ENCODE data around the gene ASGR1.
A peak's percentile ranks its signal among the peaks of the same experiment; 100 is the strongest.

Gene ASGR1

GRCh38 chr17:7216242-7217112, 37.3 kb upstream of the ASGR1 start:
- no peak for DNase-seq

DNA sequence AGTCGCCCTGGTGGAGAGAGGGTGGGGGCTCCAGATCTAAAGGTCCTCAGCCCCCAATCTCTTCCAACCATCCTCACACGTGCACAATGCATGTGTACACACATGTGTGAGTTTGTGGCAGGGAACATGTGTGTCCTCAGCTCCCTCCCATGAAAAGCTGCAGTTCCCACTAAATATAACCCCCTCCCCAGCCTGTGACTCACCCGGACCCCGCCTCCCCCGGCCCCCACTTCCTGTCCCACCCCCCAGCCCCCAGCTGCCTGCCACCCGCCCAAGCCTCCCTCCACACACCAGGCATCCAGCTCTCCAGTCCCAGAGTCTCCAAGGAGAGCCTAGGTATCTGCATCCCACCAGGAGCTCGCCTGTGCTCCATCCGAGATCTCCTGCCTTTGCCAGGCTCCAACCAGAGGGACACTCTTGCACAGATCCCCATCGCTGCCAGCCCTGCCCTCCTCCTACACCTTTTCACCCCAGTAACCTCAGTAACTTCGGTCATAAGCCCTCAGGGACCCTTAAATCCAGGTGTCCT, 36.5 kb upstream of the ASGR1 start:
- no peak for DNase-seq

DNA sequence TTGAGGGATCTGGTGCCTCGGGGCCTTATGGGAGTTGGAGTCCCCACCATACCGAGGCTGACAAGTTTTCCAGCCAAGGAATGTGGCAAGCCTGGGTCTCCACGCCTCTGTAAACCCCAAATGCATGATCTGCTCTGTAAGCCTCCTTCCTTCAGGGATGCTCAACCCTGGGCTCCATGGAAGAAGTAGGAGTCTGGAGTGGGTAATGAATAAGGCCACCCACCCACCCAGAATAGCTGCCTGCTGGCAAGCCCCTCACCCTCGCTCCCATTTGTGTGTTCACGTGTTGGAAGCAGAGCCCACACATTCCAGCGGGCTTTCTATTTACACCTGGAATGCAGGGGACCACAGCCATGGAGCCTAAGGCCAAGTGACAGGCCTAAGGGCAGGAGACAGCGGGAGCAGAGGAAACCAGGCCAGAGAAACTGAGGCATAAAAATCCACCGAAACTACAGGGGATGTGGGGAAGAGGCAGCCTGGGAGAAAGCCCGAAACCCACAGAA, 36.0 kb upstream of the ASGR1 start:
- DNase-seq = no peak

DNA sequence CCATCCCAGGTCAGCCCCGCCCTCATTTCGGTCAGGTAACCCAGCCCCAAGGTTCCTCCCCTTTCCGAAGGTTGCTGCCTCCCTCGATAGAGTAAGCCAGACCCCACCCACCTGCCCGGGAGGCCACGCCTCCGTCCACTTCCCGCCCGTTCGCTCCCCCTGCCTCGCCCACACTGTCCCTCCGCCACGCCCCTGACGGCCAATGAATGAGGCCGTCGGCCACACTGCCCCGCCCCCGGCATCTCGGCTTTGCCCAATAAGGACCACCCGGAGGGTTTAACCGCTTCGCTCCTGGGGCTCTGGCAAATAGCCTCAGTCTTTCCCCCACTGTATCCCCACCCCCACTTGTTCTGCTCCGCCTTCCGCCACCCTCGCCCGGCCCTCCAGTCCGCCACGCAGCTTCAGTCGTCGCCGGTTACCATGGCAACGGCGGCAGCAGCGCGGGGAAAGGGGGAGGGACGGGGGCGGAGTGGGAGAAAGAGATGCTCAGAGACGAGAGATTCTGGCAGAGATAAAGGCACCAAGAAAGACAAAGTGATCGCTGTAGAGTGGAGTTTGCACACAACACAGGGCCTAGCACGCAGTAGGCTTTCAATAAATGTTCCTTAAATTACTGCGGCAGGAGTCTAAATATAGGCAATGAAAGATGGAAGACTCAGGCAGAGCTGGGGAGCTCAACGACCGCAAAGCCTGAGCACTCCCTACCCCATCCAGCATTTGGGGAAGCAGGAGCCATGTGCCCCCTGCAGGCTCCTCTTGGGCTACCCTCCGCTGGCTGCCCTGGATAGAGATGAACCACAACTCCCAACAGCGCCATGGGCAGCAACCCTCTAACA, 35.3 kb upstream of the ASGR1 start:
- peak; percentile 100 for DNase-seq

- DNase-seq = no peak
These were observed 34.7 kb upstream of the ASGR1 start for GRCh38 chr17:7213895-7214299.

GRCh38 chr17:7211491-7212273, 32.5 kb upstream of the ASGR1 start:
- no peak for DNase-seq

DNA sequence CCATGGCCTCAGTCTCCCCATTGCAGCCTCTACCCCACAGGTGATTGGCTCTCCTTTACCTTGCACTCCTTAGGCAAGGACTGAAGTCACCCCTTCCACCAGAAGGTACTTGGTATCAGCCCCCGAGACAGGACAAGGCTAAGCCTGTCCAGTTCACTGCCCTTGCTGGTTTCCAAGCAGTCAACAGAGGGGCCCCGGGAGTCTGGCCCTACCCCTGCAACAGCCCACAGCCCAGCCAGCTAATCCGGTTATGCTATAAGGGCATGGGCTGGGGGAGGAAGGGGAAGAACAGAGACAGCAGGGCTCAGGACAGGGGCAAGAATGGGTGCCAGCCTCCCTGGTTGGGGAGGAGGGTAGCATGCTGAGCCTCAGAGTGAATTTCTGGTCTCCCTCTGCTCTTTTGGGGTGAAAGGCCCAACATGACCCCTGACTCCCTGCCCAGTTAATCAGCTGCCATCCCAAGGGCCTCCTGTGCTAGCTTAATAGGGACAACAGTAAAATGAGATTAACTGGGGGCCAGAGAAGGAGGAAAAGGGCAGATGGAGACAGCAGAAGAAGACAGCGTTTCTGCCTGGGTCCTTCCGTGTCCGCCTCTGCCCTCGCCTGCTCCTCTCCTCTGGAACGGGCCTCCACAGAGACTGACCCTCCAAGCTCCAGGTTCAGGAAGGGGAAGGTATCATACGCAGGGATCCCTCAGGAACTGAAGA, 29.7 kb upstream of the ASGR1 start:
- no peak for DNase-seq

GRCh38 chr17:7208027-7208571, 28.9 kb upstream of the ASGR1 start:
- no peak for DNase-seq

- no peak for DNase-seq
These were observed 28.2 kb upstream of the ASGR1 start for GRCh38 chr17:7207120-7208001.

- DNase-seq = no peak
These were observed 26.4 kb upstream of the ASGR1 start for GRCh38 chr17:7205561-7205960.

DNA sequence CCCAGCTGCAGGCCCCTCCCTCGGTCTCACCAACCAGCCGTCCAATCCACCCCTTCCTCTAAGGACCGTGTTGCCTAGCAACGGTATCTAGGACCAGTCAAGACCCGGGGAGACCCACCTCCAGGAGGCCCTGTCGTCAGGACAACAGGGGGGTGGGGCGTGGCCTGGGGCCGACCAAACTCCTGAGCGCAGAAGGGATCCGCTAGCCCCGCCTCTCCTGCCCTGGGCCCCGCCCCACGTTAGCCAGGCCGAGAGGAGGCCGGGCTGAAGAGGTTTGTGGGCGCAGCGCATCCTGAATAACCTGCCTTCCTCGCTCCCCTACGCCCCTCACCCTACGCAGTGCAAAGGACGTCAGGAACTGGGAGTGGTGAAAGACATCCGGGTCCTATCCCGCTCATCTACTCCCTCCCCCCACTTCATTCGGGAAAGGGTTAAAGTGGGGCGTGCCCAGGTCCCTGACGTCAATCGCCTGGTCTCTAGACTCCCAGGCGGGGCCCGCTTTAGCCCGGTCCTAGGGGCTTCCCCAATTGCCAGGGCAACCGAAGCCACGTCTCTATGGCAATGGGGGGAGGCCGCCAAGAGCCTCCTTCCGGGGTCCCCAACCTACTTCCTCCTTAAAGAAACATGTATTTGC, 25.8 kb upstream of the ASGR1 start:
- peak; percentile 91 to 95 for DNase-seq

DNA sequence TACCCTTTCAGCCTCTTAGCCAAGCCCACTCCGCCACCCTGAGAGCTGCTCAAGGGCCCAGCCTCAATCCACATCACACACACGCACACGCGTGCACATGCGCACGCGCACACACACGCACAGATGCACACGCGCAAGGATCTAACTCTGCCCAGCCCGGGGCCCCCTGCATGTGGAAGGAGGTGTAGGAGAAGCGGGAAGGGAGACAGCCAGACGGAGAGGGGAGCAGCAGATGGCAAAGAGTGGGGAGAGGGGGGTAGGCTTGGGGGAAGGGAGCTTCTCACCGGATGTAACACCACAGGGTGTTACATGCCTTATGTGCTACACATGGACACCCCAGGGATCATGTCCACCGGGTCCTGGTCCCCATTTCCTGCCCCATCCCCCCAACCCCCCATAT, 25.2 kb upstream of the ASGR1 start:
- no peak for DNase-seq

GRCh38 chr17:7203391-7203790, 24.2 kb upstream of the ASGR1 start:
- no peak for DNase-seq

- no peak for DNase-seq
These were observed 17.7 kb upstream of the ASGR1 start for GRCh38 chr17:7196651-7197401.

DNA sequence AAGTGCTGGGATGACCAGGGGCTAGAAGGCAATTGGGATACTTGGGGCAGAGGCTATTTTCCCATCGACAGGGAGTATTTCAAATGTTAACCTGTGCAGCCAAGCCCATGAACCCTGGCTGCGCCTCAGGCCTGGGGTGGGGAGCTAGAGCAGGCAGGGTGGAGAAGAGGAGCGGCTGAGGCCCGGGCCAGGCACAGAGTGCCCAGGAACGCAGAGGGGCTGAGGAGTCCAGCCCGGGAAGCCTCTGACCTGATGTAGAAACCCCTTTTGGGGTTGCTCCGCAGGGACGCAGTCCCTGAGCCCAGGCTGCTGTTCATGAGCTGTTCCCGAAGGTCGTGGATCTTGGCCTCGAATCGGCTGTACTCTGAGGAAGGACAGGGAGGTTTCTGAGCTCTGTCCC, 16.8 kb upstream of the ASGR1 start:
- DNase-seq = no peak

- DNase-seq = no peak
These were observed 13.2 kb upstream of the ASGR1 start for GRCh38 chr17:7192271-7192937.

GRCh38 chr17:7191571-7192270, 12.6 kb upstream of the ASGR1 start:
- DNase-seq = peak in 1 of 2 donors; percentile 39

DNA sequence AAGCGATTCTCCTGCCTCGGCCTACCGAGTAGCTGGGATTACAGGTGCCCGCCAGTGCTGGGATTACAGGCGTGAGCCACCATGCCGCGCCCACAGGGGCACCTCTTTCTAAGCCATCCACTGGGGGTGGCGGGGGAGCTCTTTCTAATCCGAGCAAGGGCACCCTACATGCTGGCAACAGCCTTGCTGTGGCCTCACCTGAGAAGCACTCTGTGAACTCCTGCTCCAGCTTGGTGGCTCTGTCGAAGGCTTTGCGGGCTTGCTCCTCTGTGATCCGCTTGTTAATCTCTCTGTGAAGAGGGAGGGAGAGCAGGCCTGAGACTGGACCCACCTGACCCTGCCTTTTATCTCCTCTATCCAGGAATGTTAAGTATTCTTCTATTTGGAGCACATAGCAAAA, 11.9 kb upstream of the ASGR1 start:
- DNase-seq = no peak

Data from stimulated activated CD4-positive, alpha-beta T cell treated with anti-CD3 and anti-CD28 coated beads, Interleukin-2, amount 100 ng/mL, for 24 hours (primary cell).